Measurements from ENCODE around the gene ZNF71.
"Not testable (repeated sequence)": the region's sequence is repeated elsewhere in the genome, so short reads cannot be mapped to it uniquely, and the experiment has no call there.

The ZNF71 gene

DNA sequence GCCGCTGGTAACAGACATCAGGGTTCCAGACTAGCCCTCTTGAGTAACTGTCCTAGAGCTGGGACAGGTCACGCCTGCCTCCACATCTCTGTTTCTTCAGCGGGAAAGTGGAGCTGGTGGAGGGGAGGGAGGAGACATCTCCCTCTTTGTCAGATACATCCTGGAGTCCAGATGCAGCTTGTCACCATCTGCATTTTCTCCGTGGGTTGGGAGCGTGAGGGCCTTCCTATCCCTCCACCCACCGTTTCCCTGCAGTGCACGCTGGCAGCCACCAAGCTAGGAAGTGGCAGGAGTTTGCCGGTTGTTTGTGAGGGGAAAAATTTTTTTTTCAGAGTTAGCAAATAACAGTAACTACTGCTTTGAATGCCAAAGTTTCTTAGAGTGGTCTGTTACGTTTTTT lies 27.9 kb downstream of the ZNF71 start:
- DNase-seq, result no peak

DNA sequence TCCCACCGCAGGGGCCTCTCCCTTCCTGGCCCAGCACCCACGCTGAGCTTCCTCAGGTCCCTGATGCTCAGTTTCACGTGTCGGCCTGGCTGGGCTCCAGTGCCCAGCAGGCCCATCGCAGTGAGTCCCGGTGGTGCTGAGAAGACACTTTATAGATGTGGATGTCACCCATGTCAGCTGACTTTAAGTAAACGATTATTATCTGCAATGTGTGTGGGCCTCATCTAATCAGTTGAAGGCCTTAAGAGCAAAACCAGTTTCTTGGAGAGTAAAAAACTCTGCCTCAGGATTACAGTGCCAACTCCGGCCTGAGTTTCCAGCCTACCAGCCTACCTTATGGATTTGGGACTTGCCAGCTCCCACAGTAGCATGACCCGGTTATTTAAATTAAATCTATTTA lies 30.6 kb downstream of the ZNF71 start:
- DNase-seq, result no peak

DNA sequence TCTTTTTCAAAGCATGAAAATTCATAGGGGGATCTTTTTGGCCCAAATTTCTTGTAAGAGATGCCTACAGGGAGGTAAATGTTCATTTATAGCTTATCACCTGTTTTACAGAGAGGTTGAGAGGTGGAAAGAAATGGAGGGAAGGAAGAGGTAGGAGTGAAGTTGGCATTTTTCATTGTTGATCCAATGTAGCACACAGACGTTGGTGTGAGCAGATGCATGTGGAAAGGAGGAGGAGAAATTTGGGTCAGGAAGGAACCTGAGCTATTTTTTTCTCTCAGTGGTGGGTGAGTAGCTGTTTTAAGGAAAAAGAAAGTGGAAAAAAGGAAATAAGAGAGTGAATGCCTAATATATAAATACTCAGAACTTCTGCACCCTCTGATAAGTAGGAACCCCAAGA lies 37.9 kb downstream of the ZNF71 start:
- DNase-seq, result no peak

DNA sequence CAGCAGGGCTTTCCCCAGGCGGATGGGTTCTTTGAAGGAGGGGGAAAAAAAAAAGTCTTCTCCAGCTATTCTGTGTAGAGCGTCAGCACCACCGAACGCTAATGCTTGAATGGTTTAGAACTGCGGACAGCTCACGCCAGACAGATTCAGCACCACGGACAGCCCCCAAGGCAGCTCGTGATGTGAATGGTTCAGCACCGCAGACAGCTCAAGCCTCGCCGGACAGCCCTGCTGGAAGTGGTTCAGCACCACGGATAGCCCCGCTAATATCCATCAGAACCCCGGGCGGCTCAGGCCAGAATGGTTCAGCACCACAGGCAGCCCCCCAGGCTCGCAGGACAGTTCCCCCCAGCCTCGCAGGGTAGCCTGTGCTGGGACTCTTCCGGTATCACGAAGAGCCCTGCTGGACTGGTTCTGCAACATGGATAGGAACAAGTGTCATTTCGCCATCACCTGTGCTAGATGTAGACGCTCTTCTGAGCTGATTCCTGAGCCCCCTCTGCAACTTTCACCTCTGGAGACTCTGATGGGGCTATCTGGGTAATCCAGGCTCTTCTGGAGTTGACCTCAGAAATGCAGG lies 43.0 kb downstream of the ZNF71 start:
- DNase-seq, result peak; percentile 82

DNA sequence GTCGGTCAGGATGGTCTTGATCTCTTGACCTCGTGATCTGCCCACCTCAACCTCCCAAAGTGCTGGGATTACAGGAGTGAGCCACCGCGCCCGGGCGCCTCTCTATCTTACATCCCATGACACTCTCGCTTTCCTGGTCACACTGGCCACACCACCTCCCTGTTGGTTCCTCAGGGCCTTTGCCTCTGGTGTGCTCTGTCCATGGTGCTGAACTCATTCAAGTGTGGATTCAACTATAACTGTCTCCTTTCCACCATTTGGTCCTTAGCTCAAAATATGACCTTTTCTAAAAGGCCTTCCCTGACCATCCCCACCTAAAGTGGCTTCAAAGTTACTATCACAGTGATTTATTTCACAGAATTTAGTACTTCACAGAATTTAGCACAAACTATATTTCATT lies 44.1 kb downstream of the ZNF71 start:
- no peak for DNase-seq

DNA sequence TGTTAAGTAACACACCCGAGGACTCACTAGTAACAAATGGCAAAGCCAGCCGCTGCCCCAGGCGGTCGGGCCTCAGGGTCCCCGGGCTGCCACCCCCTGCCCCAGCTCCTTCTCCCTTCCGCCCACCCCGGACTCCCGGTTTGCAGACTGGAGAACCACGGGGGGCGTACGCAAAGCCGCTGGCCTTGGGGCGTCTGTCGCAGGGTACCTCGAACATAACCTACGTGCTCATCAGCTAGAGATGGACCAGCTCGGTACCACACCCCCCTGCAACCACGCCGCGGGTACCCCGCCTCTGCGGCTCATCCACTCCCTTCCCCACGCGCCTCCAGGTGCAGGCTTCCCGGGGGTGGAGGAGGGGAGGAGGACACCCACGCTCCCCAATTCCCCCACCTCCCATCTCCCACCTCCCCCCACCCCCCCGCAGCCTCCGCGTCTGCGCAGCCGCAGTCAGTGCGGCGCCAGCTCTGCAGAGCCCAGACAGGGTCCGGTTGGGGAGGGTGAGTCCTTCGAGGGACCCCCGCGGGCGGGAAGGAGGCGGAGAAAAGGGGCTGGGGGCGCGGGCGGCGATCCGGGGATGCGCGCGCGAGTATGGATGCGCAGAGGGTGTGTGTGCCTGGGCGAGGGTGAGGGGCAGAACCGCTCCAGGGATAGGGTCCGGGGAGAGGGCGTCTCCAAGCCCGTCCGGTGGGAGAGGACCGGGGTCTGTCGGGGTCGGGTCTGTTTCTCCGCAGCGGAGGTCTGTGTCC lies 47.8 kb downstream of the ZNF71 start, which contains the start of gene SMIM17:
SMIM17 (plus strand) TSS at position 449 of the 749 bp plus-strand sequence. CDS start 2,509 bp downstream, outside the sequence.
- DNase-seq, result peak; percentile 35

DNA sequence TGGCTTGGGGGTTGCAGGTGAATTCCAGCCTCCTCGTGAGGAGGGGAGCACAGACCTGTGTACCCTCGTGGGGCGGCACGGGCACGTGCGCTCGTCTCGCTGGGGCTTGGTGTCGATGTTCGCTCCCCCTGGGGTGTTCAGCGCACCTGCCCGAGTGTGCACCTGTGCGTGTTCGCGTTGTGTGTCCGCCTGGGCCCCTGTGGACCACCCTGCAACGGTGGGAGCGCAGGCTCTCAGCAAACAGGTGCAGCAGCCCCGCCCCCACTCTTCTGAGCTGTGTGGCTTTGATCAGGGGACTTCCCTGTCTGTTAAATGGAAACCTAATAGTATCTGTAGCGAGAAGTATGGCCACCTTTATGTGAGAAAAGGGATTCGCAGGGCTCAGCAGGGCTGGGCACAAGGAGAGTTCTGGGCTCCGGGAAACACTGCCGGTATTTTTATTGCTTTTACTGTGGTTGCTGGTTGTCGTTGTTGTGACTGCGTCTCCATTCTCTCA lies 48.4 kb downstream of the ZNF71 start:
- DNase-seq, result peak; percentile 32

DNA sequence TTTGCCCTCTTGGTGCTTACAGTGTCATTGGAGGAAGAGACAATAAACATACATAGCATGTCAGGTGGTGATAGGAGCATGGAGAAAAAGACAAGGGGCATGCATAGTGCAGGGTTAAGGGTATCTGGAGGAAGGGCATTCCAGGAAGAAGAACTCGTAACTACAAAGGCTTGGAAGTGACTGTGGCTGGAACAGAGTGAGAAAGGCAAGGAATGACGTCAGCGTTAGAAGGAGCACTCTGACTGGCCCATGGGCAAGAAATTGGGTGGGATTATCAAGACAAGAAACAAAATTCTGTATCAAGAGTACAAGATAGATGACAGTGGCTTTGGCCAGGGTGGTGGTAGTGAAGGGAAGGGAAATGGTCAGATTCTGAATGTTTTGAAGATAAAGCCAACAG lies 59.0 kb downstream of the ZNF71 start:
- DNase-seq, result no peak

DNA sequence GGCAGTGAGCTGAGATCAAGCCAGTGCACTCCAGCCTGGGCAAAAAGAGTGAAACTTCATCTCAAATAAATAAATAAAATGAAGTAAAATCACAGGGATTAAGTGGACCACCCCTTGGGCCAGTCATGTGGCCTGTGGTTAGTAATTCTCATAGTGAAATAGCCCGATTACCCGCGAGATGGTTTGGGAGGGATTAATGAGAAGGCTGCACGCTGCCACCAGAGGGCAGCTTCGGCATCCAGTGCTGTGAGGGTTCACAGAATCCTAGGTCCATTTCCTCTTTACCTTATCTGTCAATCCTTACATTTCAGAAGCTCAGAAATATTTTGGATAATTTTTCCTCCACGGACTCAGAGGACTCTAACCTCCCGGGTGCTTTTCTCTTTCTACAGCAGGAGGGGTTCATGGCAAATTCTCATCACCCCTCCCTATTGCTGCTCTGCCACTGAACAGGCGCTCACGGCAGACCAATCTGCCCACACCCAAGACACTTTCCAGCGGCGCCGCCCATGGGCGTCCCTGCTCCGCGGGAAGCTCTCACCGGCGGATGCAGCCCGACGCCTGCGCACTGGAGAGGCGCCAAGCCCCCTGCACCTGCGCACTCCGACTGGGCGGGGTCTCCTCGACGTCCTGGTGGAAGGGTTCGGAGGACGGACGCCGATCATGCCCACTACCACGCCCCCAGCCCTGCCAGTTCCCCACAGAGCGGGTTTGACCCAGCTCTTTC lies 65.4 kb downstream of the ZNF71 start:
- peak; percentile 72 for DNase-seq

DNA sequence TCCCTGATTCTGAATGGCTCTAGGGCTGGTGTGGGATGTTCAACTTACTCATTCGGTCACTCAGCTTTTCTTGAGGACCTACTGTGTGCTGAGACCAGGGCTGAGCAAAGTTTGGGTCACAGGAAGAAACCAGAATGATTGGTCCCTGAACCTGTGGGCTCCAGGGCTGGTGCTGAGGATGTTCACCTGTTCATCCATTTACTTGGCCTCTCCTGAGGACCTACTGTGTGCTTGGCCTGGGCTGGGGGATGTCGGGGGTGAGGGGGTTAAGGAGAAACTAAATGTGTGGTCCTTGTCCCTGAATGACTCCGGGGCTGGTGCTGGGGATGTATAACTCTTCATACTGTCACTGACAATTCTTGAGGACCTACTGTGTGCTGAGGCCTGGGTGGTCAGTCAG lies 66.1 kb downstream of the ZNF71 start:
- DNase-seq, result no peak

DNA sequence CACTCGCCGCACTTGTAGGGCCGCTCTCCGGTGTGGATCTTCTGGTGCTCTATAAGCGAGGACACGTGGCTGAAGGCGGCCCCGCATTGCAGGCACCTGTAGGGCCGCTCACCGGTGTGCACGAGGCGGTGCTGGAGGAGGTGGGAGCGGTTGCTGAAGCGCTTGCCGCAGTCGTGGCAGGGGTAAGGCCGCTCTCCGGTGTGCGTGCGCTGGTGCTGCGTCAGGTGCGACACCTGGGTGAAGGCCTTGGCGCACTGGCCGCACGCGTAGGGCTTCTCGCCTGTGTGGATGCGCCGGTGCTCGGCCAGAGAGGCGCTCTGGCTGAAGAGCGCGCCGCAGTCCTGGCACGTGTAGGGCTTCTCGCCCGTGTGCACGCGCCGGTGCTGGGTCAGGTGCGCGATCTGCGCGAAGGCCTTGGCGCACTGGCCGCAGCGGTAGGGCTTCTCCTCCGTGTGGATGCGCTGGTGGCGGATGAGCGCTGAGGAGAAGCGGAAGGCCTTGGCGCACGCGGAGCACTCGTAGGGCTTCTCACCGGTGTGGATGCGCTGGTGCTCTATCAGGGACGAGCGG lies 68.9 kb downstream of the ZNF71 start:
- no peak for DNase-seq

DNA sequence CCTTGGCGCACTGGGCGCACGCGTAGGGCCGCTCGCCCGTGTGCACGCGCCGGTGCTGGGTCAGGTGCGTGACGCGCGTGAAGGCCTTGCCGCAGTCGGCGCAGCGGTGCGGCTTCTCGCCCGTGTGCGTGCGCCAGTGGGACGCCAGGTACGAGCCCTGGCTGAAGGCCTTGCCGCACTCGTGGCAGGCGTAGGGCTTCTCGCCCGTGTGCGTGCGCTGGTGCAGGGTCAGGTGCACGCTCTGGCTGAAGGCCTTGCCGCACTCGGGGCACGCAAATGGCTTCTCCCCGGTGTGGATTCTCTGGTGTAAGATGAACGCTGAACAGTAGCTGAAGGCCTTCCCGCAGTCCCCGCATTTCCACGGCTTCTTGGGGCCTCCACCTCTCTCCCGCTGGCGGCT lies 69.4 kb downstream of the ZNF71 start:
- DNase-seq, result no peak

DNA sequence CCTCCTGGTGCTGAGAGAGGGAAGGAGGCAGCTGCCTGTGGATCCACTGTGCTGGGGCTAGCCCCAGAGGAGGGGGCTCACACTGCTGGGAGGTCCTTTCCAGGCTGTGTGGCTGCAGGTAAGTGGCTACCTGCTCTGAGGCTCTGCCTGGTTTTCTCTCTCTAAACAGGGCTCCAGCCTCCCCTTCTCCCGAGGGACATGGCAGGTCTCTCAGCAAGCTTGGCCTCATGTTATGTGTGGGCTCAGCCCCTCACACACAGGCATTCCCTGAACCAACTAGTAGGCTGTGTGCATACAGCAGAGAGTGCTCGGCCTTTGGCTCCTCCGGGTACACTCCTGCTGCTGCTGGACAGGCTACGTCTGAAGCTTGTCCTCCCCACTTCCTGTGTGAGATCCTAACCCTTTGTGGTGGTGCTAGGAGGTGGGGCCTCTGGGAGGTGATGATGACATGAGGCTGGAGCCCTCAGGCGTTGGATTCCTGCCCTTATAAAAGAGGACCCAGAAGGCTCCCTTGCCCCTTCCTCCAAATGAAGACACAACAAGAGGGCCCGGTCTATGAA lies 72.3 kb downstream of the ZNF71 start:
- DNase-seq, result no peak

DNA sequence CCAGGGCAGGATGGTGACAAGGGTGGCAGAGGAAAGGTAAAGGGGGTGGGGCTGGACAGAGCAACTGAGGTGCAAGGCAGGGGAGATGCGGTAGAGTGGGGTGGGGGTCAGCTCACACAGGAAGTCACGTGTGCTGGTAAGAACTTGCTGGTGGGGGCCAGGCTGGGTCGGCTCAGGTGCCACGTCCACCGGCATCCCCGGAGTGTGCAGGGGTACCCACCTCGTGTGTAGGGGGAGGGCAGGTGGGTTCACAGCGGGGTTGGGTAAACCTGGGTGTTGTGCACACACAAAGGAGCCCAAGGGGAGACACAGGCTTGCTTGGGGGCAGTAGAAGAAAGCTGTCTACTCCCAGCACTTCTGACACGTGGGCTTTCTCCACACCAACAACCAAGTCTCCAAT lies 73.6 kb downstream of the ZNF71 start:
- DNase-seq, result no peak

DNA sequence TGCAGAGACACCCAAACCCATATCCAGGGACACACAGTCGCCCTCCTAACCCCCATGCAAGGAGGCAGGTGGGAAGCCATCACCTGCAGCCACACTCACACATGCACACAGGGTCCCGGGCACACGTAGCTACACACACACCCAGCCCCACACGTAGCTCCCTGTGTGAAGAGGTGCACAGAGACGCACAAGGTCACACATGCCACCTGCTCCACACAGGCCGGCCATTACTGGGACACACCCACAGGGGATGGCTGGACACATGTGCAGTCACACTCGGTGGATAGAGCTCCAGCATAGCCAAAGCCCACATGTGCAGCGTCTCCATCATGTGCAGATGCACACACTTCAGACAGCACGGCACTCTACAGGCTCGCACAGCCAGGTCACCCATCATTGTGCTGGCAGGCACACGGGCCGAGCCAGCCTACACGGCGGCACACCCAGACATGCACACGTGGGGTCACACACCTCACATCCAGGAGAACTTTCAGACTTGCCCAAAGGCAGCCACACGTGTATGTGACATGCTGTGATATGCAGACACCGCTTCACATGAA lies 75.4 kb downstream of the ZNF71 start:
- DNase-seq, result no peak

DNA sequence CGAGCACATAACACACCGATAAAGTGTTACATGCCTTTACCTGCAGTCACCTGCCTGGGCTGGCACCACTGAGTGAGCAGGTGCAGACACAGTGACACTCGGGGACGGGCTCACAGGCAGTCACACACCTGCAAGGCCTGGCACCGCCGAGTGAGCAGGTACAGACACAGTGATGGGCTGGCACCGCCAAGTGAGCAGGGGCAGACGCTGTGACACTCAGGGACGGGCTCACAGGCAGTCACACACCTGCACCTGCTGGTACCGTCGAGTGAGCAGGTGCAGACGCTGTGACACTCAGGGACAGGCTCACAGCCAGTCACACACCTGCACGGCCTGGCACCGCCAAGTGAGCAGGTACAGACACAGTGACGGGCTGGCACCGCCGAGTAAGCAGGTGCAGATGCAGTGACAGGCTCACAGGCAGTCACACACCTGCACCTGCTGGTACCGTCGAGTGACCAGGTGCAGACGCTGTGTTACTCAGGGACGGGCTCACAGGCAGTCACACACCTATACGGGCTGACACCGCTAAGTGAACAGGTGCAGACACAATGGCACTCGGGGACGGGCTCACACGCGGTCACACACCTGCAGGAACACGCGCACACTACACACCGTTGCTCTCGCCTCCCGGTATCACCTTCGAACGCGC lies 76.0 kb downstream of the ZNF71 start:
- DNase-seq, result no peak

DNA sequence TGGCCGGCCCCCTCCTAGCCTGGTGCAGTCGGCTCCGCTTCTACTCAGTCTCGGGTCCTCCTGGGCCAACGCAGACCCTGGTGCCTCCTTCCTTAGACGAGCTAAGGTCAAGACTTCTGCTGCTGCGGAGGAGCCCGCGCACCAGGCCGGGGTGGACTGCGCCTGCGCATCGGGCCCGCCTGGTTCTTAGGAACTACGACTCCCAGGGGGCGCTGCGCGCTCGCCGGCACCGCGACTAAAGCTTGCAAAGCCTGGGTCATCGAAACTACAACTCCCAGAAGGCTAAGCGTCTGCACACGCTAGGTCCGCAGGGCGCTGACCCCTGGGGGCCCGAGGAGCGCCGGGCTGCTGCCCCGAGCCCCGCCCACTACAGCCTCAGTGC lies 76.5 kb downstream of the ZNF71 start, which contains the start of gene ZNF835:
ZNF835 (minus strand) TSS at position 145 of the 382 bp plus-strand sequence. CDS start 6,559 bp downstream, outside the sequence.
- DNase-seq, result peak; percentile 97

DNA sequence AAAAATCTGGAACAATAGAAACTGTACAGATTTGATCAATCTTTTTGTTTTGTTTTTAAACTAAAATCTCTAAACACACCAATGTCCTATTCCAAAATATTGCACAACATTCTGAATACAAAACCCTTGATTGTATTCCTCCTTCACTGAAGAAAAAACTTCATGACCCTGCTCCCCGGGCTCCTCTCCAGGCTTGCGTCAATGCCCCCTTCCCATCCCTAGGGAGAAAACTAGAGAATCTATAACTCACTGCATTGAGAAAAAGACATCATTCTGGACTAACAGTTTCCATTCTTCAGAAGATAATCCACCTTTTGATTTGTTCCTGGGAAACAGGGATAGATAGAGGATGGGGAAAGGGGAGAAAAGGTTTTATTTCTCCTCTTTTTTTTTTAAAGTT lies 77.5 kb downstream of the ZNF71 start:
- DNase-seq, result not testable (repeated sequence)

All from retina (tissue), 1 donor.